VCaP (cell line): ENCODE data around the gene VWA5B1.

Source experiments
- H3K27ac ChIP-seq: fragments of 450-650 bp; 2 replicates; pipeline ENCODE4 v1.5.1; 2017
- CTCF ChIP-seq: fragments of 450-650 bp; conservative IDR thresholded peaks from 2 replicates; pipeline ENCODE4 v1.5.1; 2017; ENCODE audit warnings: mild to moderate bottlenecking, moderate library complexity

VWA5B1 gene

GRCh38 chr1:20371883-20372282 is 81.2 kb downstream of the VWA5B1 start:
- no peak overlapping the region for H3K27ac ChIP-seq
- no peak for TF ChIP-seq CTCF

GRCh38 chr1:20372676-20373075 is 82.0 kb downstream of the VWA5B1 start:
- H3K27ac ChIP-seq: no peak overlapping the region
- TF ChIP-seq CTCF: no peak

- no peak overlapping the region for H3K27ac ChIP-seq
- TF ChIP-seq CTCF: no peak
Observed at GRCh38 chr1:20373286-20373685, 82.6 kb downstream of the VWA5B1 start.

- TF ChIP-seq CTCF: no peak
- no peak overlapping the region for H3K27ac ChIP-seq
Observed at GRCh38 chr1:20373764-20374163, 83.1 kb downstream of the VWA5B1 start.

GRCh38 chr1:20375563-20375962 is 84.9 kb downstream of the VWA5B1 start:
- TF ChIP-seq CTCF: no peak
- H3K27ac ChIP-seq: no peak overlapping the region

- no peak for TF ChIP-seq CTCF
- H3K27ac ChIP-seq: no peak overlapping the region
Observed at GRCh38 chr1:20376171-20376570, 85.5 kb downstream of the VWA5B1 start.

- peak; percentile 80 for TF ChIP-seq CTCF
- no peak overlapping the region for H3K27ac ChIP-seq
Observed at GRCh38 chr1:20376880-20377494, 86.3 kb downstream of the VWA5B1 start.
